Testis (tissue), 3 donors: ENCODE data around the gene CLIC3. TPM values are rescaled to one million over a fixed set of nuclear protein-coding genes. Genes with fewer than 3 reads are reported as not detected.
A peak's percentile ranks its signal among the peaks of the same experiment; 100 is the strongest.

Experiments used
- DNase-seq: peaks from one replicate; pipeline ENCODE4 v3.0.0-alpha.2; 2019
- H3K27ac ChIP-seq, 2 donors: fragments of 200-600 bp; sonication (generic); one replicate each; pipeline ENCODE4 v1.5.1; 2019
- H3K27me3 ChIP-seq: fragments of 200-600 bp; sonication (generic); one replicate; pipeline ENCODE4 v1.5.1; 2019
- H3K36me3 ChIP-seq: fragments of 200-600 bp; sonication (generic); one replicate; pipeline ENCODE4 v1.5.1; 2017; ENCODE audit warnings: low read depth; ENCODE audit errors: missing control alignments
- H3K4me1 ChIP-seq: fragments of 200-600 bp; sonication (generic); one replicate; pipeline ENCODE4 v1.5.1; 2019
- H3K4me3 ChIP-seq, 2 donors: fragments of 200-600 bp; sonication (generic); one replicate each; pipeline ENCODE4 v1.5.1; 2017 to 2019
- H3K9me3 ChIP-seq: fragments of 200-600 bp; sonication (generic); one replicate; pipeline ENCODE4 v1.5.1; 2017
- POLR2A ChIP-seq: fragments of 450-650 bp; IDR thresholded peaks from one replicate; pipeline ENCODE4 v1.6.1; 2017; ENCODE audit warnings: antibody characterized with exemption, mild to moderate bottlenecking, moderate library complexity
- WGBS, 2 donors: methylation state at CpG; one replicate each; pipeline ENCODE4 v1.1.5; 2018; 5-methylcytosine and 5-hydroxymethylcytosine counted together
- intact Hi-C: fragments of 100-400 bp; cut with DNase I; formaldehyde crosslinking; loops from one replicate; pipeline ENCODE4 v1.15.1; 2023; ENCODE audit warnings: low total_unique reads
- polyA plus RNA-seq: library from polyadenylated mRNA; stranded (reverse); fragments of 350-450 nt; fragmentation: Illumina TruSeq; extraction: RNeasy Lipid Tissue Mini Kit (QIAGEN cat#74804); gene quantifications from one replicate; pipeline ENCODE4 v1.2.3, GENCODE V29; 2014; ENCODE audit warnings: low read depth, low replicate concordance; ENCODE audit not compliant: insufficient read depth
- total RNA-seq, 2 donors: library from RNA; depleted of rRNA; stranded (reverse); fragments of >200 nt; gene quantifications; one replicate each; pipeline ENCODE4 v1.2.3, GENCODE V29; 2016
- TF ChIP-seq, protein P1 (sequence below), 3 experiments: fragments of 450-650 bp in 2 of 3; fragments of 200-600 bp in 1 of 3; sonication (generic) in 1 of 3; IDR thresholded peaks; one replicate each; pipeline ENCODE4 v1.5.1; 2016 to 2019; ENCODE audit warnings: antibody characterized with exemption in 3 of 3, mild to moderate bottlenecking in 2 of 3, moderate library complexity in 1 of 3

The CLIC3 gene
- total and polyA plus RNA-seq, 3 donors from 2014 or later = 1.8 to 2.8 (median 1.9) TPM

DNA sequence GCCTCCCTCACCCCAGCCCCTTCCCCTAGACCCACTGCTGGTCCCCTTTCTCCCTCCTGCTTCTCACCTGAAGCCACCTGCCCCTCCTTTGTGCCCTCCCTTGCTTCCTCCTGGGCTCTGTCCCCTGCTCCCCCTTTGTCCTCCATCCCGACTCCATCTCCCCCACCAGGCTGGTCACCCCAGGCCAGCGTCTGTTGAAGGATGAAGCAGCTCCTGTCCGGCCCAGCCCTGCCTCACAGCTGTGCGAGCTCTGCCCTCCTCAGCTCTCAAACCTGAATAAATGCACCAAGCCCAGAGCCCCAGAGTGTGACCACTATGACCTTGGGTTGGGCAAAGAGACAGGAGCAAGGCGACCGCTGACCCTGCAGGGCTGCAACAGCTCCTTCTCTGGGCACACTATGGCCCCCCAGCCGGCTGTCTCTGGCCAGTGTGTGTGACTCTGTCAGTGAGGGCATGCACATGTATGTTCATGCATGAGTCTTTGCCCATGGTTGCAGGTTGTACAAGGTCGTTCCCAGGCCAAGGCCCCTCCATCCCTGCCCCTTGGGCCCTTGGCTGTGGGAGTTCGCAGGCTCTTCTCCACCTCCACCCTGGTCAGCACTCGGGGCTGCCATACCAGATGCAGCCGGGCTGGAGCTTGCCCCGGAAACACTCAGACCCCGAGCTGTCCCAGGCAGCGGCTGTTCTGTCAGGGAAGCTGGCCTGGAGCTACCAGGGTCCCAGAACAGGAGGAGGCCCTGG, 41.0 kb downstream of the CLIC3 start:
- H3K27ac ChIP-seq = no peak overlapping the region
- DNase-seq = no peak
- no peaks in the 10 kb centered on the region for H3K27me3 ChIP-seq
- intact Hi-C loops = no loop called here
- peaks cover 42% of the 10 kb centered on the region for H3K4me1 ChIP-seq
- no peak overlapping the region for H3K4me3 ChIP-seq
- no peaks in the 10 kb centered on the region for H3K36me3 ChIP-seq
- WGBS, 2 donors = 74 to 88% methylated on average over 9 to 14 of the region's 14 CpGs
- H3K9me3 ChIP-seq = no peaks in the 10 kb centered on the region
- TF ChIP-seq, protein P1, sequence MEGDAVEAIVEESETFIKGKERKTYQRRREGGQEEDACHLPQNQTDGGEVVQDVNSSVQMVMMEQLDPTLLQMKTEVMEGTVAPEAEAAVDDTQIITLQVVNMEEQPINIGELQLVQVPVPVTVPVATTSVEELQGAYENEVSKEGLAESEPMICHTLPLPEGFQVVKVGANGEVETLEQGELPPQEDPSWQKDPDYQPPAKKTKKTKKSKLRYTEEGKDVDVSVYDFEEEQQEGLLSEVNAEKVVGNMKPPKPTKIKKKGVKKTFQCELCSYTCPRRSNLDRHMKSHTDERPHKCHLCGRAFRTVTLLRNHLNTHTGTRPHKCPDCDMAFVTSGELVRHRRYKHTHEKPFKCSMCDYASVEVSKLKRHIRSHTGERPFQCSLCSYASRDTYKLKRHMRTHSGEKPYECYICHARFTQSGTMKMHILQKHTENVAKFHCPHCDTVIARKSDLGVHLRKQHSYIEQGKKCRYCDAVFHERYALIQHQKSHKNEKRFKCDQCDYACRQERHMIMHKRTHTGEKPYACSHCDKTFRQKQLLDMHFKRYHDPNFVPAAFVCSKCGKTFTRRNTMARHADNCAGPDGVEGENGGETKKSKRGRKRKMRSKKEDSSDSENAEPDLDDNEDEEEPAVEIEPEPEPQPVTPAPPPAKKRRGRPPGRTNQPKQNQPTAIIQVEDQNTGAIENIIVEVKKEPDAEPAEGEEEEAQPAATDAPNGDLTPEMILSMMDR (IDR thresholded peaks at IDR 0.05) = no peak
- TF ChIP-seq POLR2A = no peak

- Histone ChIP-seq H3K9me3 (no peaks in the 10 kb centered on the region), H3K4me1 (peaks cover 40% of the 10 kb centered on the region), H3K27ac (peak overlapping the region in 1 of 2 donors; percentile 24), H3K27me3 (no peaks in the 10 kb centered on the region), H3K4me3 (no peak overlapping the region), H3K36me3 (no peaks in the 10 kb centered on the region)
- no peak for DNase-seq
- WGBS, 2 donors = 91% methylated on average over 19 to 25 of the region's 25 CpGs
- intact Hi-C loops = no loop called here
- no peak for TF ChIP-seq POLR2A
- TF ChIP-seq, protein P1 (IDR thresholded peaks at IDR 0.05) = no peak
Measured at GRCh38 chr9:136954270-136955083, 41.9 kb downstream of the CLIC3 start.

- DNase-seq = no peak
Measured at GRCh38 chr9:136953771-136954269, 42.5 kb downstream of the CLIC3 start.

DNA sequence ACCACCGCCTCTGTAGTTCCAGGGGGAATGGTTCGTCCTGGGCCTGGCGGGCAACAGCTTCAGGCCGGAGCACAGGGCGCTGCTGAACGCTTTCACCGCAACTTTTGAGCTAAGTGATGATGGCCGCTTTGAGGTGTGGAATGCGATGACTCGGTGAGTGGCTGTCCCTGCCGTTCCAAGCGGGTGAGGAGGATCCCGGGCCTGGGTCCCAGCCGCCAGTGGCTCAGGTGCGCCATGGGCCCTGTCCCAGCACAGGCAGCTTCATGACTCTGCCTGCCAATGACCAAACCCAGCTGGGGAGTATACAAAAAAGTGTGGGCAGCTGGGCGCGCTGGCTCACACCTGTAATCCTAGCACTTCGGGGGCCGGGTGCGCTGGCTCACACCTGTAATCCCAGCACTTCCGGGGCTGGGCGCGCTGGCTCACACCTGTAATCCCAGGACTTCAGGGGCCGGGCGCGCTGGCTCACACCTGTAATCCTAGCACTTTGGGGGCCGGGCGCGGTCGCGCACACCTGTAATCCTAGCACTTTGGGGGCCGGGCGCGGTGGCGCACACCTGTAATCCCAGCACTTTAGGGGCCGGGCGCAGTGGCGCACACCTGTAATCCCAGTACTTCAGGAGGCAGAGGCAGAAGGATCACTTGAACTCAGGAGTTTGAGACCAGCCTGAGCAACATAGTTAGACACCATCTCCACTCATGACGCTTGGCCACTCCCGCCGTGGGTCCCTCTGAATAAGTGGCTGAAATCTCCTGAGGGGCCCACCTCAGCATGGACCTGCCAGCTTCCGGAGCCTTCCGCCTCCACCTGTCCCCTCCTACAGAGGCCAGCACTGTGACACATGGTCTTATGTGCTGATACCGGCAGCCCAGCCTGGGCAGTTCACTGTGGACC, 43.2 kb downstream of the CLIC3 start:
- DNase-seq = no peak
- peak overlapping the region in 1 of 2 donors; percentile 5 for H3K4me3 ChIP-seq
- no peaks in the 10 kb centered on the region for H3K9me3 ChIP-seq
- no peaks in the 10 kb centered on the region for H3K36me3 ChIP-seq
- 87 to 90% methylated on average over 4 to 42 of the region's 44 CpGs for WGBS, 2 donors
- TF ChIP-seq, protein P1 (IDR thresholded peaks at IDR 0.05) = no peak
- TF ChIP-seq POLR2A = no peak
- intact Hi-C loops = no loop called here
- H3K27ac ChIP-seq = peak overlapping the region; percentile 65 to 70
- H3K4me1 ChIP-seq = peaks cover 43% of the 10 kb centered on the region
- H3K27me3 ChIP-seq = no peaks in the 10 kb centered on the region

More at GRCh38 chr9:136953771-136954269, 42.5 kb downstream of the CLIC3 start:
- 57 to 85% methylated on average over 7 to 19 of the region's 19 CpGs for WGBS, 2 donors
- Histone ChIP-seq H3K4me3 (no peak overlapping the region), H3K9me3 (no peaks in the 10 kb centered on the region), H3K27ac (peak overlapping the region in 1 of 2 donors; percentile 24), H3K4me1 (peaks cover 40% of the 10 kb centered on the region), H3K27me3 (no peaks in the 10 kb centered on the region), H3K36me3 (no peaks in the 10 kb centered on the region)
- TF ChIP-seq POLR2A = no peak
- TF ChIP-seq, protein P1 (IDR thresholded peaks at IDR 0.05) = no peak
- intact Hi-C loops = no loop called here
